ENCODE results near the gene SERPINB10.

DNA sequence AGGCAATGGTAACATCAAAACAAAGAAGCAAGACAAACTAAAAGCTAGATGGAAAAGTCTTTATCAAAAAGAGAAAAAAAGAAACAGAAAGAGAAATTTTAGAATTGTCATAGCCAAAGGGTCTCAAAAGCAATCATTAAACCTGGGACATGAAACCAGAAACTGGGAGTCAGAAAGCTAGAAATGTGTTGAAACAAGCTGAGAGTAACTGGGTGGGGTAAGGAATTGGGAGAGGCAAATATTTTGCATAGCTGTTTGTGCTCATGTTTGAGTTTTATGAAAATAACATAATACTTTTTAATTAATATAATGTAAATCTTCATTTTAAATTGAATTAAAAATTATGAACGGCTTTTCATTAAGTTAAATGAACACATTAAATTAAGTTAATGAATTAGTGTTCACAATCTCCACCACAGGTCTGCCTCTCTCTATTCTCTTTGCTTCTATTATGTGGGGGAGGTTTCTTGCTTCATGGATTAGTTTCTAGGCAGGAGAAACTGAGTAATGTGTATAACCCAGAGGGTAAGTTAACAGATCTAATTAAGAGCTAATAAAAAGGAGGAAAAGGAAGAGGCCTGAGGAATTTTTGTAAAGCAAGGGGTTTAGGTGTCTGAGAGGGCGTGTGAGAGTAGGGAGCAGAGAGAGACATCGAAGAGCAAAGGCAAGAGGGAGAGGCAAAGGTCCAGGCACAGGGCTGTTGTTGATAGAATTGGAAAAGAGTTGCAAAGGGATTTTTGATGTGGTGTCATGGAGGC, 40.2 kb upstream of the SERPINB10 start:
- TF ChIP-seq POLR2A (IDR thresholded peaks at IDR 0.05; ENCODE audit: low read length) (no peak), GATA1 (IDR thresholded peaks at IDR 0.05; ENCODE audit: low read depth, low read length) (no peak)
